ENCODE data around the gene ICAM2.

DNA sequence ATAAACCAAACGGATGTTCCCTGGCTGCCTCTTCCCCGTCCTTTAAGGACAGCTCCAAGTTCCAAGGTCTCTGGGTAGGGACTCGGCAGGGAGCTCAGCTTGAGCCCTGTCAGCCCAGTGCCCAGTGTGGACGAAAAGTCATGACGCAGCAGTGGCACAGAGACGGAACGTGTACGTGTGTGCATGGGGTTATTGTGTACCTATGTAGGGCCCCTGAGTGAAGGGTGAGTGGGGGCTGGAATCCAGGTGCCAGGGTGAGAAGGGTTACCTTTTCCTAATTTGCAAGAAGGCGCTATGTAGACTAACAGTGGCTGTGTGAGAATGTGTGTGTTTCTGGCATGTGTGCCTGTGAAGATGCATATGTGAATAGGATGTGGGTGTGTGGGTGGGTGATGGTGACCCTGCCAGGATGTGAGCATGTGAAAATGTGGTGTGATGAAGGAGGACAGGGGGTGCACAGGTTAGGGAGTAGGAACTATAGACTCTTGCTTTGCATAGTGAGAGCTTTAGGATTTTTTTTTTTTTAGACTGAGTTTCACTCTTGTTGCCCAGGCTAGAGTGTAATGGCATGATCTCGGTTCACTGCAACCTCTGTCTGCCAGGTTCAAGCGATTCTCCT, 53.7 kb downstream of the ICAM2 start:
- TF ChIP-seq, protein P1, sequence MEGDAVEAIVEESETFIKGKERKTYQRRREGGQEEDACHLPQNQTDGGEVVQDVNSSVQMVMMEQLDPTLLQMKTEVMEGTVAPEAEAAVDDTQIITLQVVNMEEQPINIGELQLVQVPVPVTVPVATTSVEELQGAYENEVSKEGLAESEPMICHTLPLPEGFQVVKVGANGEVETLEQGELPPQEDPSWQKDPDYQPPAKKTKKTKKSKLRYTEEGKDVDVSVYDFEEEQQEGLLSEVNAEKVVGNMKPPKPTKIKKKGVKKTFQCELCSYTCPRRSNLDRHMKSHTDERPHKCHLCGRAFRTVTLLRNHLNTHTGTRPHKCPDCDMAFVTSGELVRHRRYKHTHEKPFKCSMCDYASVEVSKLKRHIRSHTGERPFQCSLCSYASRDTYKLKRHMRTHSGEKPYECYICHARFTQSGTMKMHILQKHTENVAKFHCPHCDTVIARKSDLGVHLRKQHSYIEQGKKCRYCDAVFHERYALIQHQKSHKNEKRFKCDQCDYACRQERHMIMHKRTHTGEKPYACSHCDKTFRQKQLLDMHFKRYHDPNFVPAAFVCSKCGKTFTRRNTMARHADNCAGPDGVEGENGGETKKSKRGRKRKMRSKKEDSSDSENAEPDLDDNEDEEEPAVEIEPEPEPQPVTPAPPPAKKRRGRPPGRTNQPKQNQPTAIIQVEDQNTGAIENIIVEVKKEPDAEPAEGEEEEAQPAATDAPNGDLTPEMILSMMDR (IDR thresholded peaks at IDR 0.05) = no peak
- TF ChIP-seq ZFX (IDR thresholded peaks at IDR 0.05; ENCODE audit: borderline replicate concordance) = no peak

Measured in 22Rv1 (cell line).